HG02678 (cell line): ENCODE results near the gene TEX14.
"Not testable (repeated sequence)": the region's sequence is repeated elsewhere in the genome, so short reads cannot be mapped to it uniquely, and the experiment has no call there.

Experiments
- ATAC-seq: cut with Tn5 transposase; IDR thresholded peaks from one replicate; pipeline ENCODE4 v1.9.1; 2021; ENCODE audit warnings: mild to moderate bottlenecking, moderate library complexity; ENCODE audit not compliant: unreplicated experiment

The TEX14 gene

DNA sequence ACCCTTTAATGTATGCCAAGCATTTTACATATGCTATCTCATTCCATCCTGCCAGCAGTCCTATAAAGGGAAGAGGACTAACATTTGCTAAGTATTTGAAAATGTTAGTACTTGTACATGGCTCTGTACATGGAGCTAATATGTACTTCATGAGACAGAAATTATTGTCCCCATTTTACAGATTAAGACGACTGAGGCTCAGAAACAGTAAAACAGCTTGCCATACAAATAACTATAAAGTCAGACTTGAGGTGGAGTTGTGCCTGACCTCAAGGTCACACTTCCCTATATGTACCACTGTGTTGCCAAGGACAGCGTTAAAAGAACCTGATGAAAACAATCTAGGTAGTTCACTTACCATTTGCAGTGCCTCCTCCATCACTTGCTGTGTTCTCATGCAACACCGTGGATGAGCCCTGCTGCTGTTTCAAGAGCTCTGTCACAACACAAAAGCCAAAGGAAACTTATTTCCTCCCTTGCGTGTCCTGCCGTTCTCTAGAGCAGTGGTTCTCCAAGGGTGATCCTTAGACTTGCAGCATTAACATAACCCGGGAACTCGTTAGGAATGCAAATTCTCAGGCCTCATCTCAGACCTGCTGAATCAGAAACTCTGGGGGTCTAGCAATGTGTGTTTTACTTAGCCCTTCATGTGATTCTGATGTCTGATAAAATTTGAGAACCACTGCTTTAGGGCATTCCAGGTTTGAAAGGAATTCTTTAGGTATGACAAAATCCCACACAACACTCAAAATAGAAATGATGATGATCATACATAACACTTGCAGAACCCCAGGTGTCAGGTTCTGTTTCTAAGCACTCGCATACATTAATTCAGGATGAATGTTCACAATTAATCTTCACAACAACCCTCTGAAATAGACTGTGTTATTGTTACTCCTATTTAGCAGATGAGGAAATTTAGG, 126.2 kb downstream of the TEX14 start:
- no peak for ATAC-seq

DNA sequence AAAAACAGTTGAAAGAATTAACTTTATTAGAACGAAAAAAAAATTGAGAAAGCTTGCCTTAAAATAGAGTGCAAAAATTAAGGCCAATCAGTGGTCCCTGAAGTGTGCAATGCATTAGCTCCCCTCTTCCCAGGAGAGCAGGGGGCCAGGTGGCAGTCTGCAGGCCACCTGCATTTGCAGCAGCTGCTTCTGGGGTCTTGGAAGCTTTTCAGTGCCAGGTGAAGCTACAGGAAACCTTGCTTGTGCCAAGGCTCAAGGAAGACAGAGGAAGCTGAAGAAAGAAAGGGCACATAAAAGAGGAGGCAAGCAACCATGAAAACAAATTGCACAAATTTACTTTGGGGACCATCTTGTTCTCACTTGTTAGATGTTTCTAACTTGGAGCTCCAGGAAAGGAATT, 126.9 kb downstream of the TEX14 start:
- ATAC-seq, result no peak

DNA sequence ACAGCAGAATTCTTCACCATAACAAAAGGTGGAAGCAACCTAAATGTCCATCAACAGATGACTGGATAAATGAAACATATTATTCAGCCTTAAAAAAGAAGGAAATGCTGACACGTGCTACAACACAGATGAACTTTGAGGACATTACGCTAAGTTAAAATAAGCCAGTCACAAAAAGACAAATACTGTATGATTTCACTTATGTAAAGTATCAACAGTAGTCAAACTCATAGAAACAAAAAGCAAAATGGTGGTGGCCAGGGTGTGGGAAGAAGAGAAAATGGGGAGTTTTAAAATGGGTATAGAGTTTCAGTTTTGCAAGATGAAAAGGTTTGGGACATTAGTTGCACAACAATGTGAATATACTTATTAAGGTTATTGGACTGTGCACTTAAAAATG, 127.6 kb downstream of the TEX14 start:
- no peak for ATAC-seq

DNA sequence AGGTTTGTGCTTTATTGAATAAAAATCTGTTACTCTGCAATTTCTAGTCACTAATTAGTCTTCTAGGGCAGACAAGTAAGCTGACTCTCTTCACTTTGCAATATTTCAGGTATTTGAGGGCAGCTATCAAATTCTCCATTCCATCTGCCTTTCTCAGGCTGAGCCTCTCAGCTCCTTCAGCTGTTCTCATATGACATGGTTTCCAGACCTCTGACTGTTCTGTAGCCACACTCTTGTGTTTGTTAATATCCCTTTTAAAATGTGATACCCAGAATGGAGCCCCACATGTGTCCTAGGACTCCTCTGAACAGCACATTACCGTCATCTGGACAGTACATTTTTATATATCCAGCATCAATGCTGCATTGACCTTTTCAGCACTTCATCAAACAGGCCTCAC, 131.3 kb downstream of the TEX14 start:
- ATAC-seq, result no peak

DNA sequence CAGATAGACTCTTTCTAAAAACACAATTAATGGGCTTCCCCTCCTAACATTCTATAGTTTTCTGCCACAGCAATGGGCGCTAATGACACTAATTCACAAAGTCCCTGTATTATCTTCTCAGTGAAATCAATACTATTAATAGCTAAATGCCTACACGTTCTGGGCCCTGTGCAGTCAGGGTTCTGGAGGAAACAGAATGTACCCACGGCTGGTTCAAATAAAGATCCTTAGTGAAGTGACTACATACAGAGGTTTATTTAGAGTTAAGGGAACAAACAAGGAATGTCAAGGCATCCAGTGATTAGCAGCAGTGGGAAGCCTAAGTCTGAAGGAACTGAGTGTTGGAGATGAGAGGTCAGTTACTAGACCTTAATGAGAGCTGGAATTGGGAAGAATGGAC, 133.9 kb downstream of the TEX14 start:
- ATAC-seq, result no peak

DNA sequence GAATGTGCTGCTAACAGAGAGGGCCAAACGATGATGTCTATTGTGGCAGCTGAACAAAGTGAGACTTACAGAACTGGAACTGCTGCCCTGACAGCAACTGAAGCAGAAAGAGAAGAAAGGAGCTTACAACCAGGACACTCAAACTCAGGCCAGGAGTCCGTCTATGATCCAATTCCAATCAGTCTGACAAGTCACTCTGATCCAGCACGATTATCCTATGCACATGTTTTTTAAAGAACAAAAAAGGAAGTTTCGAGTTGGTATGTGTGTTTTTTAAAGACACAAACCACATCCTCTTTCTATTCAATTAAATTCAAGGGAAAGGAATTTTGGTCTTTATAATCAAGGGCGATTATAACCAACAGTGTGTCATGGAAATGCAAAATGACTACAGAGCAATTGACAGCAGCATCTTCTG, 135.0 kb downstream of the TEX14 start:
- ATAC-seq, result no peak

DNA sequence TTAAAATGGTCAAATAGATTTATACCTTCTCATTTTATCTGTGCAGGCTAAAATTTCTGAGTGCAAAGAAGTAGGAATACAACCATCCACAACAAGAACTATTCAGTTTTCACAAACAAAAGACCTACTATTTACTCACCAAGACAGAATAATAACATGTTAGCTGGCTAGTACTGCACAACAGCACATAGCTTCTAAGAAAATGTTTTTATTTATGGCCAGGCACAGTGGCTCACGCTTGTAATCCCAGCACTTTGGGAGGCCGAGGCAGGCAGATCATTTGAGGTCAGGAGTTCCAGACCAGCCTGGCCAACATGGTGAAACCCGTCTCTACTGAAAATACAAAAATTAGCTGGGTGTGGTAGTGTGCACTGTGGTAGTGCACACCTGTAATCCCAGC, 136.7 kb downstream of the TEX14 start:
- ATAC-seq, result not testable (repeated sequence)

DNA sequence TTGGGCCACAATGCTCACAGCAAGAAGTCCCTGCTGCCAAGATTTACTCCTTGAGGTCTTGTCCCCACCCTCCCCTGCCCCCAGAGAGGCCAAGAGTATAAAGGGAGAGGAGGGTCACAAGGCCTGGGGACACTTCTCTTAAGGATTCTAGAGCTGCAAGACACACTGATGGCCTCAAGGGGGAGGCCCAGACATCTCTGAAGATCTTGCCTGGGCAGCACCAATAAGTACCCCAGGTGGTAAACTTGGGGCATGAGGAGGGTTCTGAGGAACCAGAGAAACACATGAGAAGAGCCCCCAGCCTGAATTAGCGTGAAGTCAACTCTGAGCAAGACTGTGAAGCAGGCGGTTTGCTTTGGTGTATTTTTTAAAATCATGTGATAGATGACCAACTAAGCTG, 150.6 kb downstream of the TEX14 start:
- ATAC-seq, result no peak

DNA sequence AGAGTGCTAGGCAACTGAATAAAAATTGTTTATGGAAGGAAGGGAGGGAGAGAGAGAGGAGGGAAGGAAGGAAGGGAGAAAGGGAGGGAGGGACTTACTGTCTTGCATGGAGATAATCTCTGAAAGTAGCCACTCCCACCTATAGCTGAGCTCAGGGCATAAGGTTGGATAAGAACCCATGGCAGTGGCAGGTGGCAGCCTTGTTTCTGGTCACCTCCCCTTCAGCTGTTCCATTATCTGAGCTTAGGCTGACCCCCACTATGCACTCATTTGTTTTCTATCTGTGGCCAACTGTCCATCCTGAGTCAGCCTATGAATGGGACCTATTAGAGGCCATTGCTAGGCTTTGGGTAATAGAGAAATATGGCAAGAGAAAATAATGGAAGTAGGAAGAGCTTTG, 152.1 kb downstream of the TEX14 start:
- no peak for ATAC-seq

DNA sequence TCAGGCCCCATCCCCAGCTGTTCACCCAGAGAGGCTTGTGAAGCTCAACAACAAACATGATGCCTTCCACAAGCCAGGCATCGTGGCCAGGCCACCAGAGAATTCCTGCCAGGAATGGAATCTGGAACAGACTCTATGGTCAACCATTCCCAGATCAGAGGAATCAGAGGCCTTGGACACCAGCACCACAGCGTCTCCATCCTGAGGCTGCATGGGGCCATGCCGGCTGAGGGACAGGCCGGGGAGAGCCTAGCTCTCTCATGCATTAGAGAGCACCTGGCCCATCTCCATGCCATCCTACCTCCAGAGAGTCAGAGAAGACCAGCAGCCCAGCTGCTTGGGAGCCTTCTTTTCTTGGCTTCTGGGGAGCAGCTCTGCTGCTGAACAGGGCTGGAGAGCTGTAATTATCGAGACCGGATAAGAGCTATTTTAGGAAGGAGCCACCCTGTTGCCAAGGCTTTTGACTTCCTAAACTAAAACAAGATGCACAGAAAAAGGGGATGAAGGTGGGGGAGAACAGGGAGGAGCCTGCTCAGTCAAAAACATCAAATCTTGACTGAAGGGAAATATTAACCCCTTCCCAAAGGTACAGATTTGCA, 152.9 kb downstream of the TEX14 start:
- ATAC-seq, result no peak

DNA sequence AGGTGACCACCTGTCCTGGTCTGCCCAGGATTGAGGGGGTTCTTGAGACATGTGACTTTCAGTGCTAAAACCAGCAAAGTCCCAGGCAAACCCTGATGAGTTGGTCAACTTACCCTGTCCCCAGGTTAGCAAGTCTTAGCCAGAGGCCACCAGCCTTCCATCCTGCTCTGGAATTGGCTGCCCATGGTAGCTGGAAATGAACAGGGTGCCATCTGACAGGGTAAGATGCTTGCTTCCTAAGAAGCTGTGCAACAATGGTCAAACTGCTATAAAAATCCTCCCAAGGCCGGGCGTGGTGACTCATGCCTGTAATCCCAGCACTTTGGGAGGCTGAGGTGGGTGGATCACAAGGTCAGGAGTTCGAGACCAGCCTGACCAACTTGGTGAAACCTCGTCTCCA, 154.6 kb downstream of the TEX14 start:
- no peak for ATAC-seq

DNA sequence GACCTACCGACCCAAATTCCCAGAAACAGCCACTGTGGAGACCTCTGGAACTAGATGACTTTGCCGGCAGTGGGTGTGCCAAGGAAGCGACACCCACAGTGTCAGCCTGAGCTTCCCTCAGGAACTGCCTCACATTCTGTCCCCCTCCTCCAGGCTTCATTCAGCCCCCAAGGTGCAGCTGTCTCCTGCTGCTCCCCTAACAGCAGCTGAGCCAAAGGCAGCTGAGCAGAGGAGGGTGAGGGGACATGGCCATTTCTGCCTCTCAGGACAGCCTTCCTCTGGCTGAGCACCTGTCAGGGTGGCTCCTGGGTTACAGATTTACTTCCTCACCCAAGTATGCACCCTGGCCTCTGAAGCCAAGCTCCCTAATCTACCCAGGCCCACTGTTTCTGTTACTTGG, 155.3 kb downstream of the TEX14 start:
- no peak for ATAC-seq

DNA sequence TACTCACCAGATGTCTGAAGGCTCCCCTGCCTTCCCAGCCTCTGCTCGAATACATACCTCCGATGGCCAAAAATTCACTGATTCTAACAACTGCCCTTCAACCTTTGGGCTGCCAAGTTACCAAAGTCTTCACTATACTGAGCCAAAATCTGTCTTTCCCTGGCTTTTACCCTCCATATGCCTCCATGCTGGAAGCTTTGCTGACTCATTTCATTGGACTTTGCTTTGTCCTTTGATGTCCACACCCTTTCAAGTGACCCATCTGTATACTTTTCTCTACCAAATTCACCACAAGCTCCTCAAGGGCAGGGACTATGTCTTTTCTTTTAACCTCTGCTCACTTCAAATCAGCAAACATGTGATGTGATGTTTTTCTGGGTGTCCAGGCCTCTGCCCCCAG, 156.4 kb downstream of the TEX14 start:
- no peak for ATAC-seq

DNA sequence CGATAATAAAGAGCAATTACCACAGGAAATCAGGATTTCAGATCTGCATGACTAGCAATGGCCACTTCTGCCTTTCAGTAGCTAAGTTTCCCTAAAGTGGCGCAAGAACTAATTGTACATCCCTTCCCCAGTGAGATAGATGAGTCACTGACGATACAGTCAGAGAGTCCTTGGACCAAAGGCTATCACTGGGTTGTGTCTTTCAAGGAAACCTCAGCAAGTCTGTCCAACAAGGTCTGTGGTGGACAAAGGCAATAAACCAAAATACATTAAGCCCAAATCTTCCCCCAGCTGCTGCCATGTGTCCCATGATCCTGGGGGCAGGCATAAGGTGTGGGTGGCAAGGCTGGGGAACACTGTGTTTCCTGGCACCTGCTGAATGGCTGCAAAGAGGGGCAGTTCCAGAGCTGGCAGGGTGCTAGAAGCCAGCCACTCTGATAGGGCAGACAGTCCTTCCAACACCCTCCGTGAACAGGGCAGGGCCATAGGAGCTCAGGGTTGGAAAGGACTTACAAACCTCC, 156.9 kb downstream of the TEX14 start:
- no peak for ATAC-seq

DNA sequence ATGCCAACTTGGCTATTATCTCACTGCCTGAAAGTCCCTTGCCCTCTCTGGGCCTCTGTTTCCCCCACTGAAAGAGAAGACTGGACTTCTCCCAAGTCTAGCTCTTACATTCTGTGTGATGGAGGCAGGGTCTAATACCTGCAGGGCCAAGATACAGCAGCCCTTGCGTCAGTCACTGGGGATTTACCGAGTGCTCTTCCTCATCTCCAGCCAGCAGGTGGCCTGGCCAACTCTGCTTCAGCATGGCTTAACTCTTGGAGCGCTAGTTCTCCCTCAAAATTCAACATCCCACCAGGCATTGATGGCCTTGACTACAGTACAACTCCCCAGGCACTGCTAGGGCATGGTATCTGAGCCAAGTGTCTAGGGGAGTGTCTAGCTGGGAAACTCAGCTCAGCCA, 157.5 kb downstream of the TEX14 start:
- no peak for ATAC-seq

DNA sequence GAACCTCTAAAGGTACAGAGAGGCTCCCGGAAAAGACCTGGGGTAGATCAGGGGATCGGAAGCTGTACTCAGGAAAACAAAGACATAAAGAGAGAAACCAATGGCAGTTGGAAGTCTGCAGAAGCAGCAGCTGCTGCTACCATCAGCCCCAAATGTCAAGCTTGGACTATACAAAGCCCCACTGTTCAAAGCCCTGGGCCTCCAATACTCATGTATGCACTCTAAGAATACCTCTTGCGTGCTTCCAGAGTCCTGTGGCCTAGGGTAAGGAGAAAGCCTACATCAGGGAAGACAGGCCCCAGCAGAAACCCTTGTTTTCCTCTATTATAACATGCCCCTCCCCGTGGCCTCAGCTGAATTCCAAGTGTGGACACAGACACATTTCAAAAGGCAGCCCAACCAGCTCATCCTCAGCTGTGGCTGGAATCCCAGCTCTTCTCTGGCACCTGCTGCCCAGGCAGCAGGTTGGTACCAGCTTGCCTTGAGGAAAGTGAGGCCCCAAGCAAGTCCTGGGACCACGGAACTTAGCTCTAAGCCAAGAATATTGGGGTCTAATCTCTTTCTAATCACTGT, 158.1 kb downstream of the TEX14 start:
- no peak for ATAC-seq

DNA sequence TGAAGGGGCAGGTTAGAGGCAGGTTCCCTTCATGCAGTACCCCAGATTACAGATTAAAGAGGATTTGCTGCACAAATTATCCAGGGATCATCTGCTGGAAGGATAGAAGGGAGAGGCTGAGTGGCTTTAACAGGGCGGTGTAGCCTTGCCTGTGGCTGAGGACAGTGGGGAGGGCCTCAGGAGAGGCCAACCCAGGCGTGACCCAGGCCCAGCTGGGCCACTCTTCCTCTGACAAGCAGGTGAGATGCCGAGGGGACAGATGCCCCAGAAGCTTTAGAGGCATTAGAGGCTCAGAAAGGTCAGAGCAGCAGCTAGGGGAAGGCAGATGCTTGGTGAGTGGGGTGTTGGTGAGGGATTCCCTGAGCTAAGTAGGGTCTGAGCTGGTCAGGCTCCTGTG, 159.3 kb downstream of the TEX14 start:
- ATAC-seq, result no peak

DNA sequence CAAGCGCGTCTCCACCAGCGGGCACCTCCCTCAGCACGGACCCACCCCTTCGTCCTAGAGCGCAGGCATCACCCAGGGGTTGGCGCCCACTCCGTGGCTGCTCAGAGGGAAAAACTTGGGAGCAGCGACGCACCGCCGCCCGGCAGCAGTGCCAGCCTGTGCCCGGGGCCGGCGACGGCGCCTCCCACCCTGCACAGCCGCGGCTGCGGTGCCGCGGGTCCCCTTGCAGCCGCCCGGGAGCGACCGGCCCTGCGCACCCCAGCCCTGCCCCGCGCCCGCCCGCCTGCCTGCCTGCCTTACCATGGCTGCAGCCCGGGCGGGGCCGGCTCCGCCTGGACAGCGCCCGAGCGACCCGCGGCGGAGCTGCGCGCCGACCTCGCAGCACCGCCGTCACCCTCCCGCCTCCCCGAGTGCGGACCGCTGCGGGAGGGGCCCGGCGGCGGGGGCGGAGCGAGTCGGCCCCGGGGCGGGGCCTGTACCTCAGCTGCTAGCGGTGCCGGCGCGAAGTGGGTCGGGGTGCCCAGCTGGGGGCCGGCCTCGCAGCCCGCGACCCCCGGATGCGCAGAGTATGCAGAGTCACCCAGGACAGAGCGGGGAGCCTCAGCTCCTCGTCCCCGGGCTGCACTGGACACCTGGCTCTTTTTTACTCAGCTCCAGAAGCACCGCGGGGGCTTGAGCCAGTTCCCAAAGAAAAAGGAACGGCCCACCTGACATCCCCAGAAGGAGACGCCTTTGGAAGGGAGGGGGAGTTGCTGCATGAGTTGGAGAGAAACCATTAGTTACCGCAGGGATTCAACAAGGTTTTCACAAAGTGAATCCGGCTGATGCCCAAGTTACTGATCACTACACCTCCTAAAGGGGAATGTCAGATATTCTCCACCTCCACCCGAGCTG, 159.9 kb downstream of the TEX14 start:
- ATAC-seq, result peak; percentile 75

DNA sequence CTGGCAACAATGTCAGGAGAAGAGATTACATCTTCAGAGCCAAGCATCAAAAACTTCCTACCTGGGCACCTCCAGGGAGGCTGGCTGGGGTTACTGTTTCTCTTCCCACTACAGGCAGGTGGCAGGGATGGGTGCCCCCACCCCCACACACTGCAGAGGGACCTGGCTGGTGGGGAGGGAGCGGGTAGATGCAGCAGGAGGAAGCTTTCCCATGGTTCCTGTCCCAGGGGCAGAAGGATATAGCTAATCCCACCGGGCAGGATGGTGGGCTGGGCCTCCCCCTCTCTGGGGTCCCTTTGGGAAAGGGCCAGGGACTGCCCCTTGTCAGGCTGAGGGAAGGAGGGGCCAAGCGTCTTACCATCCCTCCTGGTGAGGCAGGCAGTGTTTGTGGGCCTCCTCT, 160.7 kb downstream of the TEX14 start:
- no peak for ATAC-seq

DNA sequence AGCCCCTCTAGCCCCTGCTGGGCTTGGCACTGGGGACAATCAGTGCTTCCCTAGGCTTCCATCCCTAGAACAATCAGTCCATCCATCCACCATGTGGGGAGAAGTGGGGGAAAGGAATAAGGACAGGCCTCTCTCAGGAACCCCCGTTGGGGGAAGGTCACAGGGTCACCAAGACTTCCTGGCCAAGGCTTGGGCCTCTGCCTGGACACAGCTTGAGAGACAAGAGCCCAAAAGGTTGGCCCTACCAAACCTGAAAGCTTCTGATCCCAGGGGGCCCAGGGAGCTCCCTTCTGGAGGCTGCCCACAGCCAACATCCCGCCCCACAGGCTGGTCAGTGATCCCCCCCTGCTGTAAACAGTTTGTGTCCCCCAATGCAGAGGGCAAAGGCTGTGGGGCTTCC, 161.2 kb downstream of the TEX14 start:
- ATAC-seq, result no peak

DNA sequence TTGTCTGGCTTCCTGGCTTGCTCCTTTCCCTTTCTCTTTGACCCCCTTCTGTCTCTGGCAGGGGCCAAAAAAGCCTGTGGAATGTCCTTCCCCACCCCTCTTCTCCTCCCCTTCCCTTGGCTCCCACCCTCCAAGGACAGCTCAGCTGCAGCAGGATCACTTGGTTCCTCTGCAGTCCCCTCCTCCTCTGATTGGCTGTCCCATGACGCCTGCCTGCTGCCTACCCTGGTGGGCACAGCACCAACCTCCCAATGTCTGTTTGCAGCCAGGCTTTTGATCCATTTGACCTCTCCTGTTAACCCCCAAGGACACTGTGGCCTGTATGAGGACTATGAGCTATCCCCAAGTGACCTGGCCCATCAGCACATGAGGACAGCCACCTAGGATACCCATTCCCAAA, 162.6 kb downstream of the TEX14 start:
- ATAC-seq, result no peak
